Stimulated activated CD8-positive, alpha-beta memory T cell treated with anti-CD3 and anti-CD28 coated beads, Interleukin-4, amount 100 ng/mL, for 48 hours (primary cell): ENCODE measurements around the gene UST.
A peak's percentile ranks its signal among the peaks of the same experiment; 100 is the strongest.

Experiments used
- DNase-seq: peaks from one replicate; pipeline ENCODE4 v3.0.0-alpha.2; 2020

UST gene

GRCh38 chr6:149052350-149053106 lies 305.7 kb downstream of the UST start:
- no peak for DNase-seq

- DNase-seq, result no peak
These were observed 307.2 kb downstream of the UST start for GRCh38 chr6:149053848-149054558.

- DNase-seq, result no peak
These were observed 307.8 kb downstream of the UST start for GRCh38 chr6:149054559-149055194.

- DNase-seq, result no peak
These were observed 308.5 kb downstream of the UST start for GRCh38 chr6:149055195-149055899.

- DNase-seq, result no peak
These were observed 310.1 kb downstream of the UST start for GRCh38 chr6:149056777-149057463.

GRCh38 chr6:149057464-149057840 lies 310.6 kb downstream of the UST start:
- DNase-seq, result no peak

- no peak for DNase-seq
These were observed 312.7 kb downstream of the UST start for GRCh38 chr6:149059557-149059956.

GRCh38 chr6:149060300-149060984 lies 313.6 kb downstream of the UST start:
- DNase-seq, result peak; percentile 66

DNA sequence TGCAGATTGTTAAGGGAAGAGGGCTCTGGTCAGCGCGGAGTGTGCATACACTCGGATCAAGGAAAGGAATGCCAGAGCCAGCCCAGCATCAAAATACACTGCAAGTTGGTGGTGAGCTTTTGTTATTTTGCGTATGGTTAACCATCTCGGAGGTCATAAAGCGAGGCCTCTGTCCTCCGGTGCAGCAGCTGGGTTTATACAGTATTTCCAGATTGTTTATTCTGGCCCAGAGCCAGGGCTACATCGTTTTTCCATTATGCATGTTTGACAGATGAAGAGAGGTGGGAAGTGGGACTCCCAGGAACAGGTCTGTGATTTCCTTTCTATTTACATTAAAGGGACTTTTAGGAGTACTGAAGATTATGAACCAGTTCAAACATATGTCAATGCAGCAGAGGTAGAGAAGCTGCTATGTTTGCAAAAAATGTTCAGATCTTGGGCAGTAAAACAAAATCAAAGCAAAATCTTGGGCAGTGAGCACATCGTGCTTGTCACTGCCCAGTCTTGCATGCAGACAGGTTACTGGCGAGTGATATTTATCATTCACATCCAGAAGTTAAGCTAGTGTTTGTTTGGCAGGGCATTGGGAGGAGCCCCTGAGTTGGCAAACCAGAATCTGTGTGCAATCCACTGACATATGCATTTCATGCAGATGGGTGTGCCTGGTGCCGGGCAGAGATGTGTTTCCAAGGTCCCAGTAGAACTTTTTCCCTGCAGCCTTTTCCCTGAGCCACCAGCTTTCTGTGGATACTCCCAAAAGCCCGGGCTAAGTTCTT lies 314.3 kb downstream of the UST start:
- DNase-seq, result no peak

GRCh38 chr6:149061930-149062329 lies 315.1 kb downstream of the UST start:
- no peak for DNase-seq

DNA sequence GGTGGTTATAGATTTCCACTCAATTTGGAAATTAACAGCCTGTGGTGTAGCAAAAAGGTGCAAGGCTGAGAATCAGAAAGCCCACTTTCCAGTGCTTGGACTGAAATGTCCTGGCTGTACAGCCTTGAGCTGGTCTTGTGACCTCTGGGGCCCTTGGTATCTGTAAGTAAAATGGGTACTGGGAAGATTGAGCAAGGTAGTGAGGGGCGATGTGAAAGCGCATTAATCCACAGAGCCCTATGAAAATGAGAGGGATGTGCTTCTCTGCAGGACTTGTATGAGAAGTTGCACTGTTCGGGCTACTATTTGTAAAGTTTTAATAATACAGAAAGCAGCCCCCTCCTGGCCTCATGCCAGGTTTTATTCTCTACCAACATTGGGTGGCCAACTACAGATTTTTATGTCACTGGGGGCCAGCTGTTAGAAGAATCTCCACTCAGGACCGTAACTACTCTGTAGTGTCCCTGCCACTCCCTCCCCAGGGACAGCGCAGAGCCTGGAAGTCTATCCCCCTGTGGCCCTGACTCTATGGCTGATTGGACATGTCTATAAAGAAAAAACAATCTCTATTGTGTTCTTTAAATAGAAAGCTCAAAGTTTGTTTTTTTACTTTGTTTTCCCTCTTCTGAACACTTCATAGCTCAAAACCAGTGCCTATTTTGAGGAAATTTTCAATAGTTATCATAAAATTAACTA lies 316.0 kb downstream of the UST start:
- no peak for DNase-seq

GRCh38 chr6:149063468-149063867 lies 316.6 kb downstream of the UST start:
- DNase-seq, result no peak

DNA sequence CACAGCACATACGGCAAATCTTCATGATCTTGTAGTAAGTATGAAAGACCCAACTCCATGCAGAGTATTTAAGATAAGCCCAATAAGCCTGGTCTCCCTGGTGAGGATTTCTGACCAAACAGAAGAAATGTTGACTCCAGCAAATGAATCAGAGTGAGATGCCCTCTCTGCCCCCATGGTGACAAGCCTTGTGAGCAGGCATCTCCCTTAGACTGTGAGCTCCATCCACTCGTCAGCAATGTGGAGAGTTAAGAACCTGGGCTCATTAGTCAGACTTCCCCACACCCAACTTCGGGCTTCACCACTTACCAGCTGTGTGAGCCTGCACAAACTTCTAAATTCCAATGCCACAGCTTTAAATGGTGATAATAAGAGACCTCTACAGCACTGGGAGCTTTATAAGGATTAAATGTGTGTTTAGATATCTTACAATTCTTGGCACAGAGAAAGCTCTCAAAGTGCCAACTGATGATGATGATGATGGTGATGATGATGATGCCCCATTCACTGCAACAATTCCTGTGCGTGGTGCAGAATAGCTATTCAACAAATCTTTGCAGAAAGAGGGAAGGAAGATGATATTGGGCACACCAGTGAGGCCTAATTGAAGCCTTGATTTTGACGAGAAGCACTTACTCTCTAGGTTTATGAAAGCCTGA lies 317.3 kb downstream of the UST start:
- no peak for DNase-seq

GRCh38 chr6:149064660-149065015 lies 317.8 kb downstream of the UST start:
- DNase-seq, result no peak

DNA sequence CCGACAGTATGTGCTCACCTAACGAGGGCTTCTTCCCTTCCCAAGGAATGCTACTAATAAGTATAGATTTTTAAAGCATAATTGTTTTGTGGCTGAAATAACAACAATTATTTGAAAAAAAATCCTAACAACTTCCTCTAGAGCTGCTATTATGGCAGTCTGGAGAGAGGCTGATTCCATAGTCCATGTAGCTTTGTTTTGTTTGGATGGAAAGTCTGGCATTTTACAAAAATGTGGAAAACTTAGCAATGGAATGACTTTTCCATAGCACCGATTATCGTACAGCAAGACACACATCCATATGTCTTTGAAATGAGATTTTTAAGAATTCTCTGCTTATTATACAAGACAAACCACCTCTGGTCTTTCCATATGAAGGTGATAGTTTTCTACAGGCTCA lies 318.3 kb downstream of the UST start:
- no peak for DNase-seq

DNA sequence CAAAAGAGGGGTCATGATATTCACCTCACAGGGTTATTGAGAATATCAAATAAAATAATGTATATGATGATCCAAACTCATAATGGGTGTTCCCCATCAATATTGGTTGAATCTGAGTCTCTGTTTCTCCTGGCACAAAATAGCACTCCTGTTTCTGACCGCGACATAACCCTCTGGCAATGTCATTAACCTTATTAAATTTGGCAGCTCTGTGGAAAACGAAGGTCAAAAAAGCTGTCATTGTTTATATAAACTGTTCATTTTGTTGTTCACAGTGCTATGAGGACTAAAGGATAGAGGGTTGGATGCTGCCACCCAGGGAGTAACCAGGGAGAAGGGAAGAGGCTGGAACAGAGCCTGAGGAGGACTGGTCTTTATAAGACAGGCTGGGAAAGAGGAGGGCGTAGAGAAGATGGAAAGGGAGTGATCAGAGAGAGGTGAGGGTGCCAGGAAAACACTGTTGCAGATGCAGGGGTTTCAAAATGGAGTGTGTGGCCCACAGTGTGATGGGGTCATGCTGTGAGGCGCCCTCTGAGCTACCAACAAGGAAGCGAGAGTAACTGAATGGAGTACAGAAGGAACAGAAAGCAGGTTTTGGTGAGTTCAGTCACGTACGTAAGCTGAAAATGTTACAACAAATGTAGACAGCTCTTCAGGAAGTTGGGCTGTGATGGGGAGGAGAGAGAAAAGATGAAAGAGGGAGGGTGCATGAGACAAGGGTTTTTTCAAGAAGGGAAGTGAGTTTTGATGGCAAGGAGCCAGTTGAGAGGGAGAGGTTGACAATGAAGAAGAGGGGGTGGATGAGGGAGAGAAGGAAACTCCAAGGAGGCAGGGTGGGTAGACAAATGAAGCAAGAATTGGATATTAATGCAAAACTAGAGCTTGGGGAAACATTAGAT lies 319.1 kb downstream of the UST start:
- peak; percentile 43 for DNase-seq

- no peak for DNase-seq
These were observed 325.2 kb downstream of the UST start for GRCh38 chr6:149071997-149072396.

DNA sequence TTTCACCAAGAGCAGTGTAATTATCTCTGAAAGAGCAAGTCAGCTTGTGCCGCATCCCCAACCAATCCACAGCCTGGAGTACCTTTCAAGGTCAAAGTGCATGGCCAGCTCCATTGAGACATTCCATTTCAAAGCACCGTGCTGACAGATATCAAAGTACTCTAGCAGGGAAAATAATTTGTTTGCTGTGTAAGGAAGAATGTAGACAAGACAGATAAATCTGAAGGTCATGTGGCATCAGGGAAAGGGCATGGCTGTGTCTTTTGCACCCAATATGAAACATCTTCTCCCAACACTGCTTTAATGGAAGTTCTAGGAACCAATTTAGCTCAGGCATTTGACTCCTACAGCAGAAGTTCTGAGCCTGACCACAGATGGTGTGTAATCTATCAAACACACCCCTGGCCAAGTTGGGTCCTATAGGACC lies 328.0 kb downstream of the UST start:
- no peak for DNase-seq
